Measurements from ENCODE around the gene CCL26. TPM values are rescaled to one million over a fixed set of nuclear protein-coding genes. Genes with fewer than 3 reads are reported as not detected.
"Not testable (repeated sequence)": the region's sequence is repeated elsewhere in the genome, so short reads cannot be mapped to it uniquely, and the experiment has no call there.

Gene CCL26
- total RNA-seq, 2 experiments from 2014 or later = not detected

DNA sequence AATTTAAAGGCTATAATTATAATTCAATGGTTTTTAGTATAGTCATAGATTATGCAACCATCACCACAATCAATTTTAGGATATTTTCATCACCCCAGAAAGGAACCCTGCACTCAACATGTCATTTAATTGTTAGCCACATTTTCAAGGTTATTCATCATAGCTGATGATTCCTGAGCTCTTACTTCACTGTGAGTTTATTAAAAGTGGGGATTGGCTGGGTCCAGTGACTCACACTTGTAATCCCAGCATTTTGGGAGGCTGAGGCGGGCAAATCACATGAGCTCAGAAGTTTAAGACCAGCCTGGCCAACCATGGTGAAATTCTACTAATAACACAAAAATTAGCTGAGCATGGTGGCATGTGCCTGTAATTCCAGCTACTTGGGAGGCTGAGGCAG, 787 bp downstream of the CCL26 start:
- no TSS peak for BruUV-seq (replicated peaks)
- intact Hi-C loops (cut with micrococcal nuclease; ENCODE audit: unreplicated experiment) = no loop called here
- H3K4me2 ChIP-seq (ENCODE audit: low read length) = no peak overlapping the region
- no peak overlapping the region for H3K4me3 ChIP-seq (ENCODE audit: low read depth, low read length, poor library complexity, severe bottlenecking)
- TF ChIP-seq, protein P1, sequence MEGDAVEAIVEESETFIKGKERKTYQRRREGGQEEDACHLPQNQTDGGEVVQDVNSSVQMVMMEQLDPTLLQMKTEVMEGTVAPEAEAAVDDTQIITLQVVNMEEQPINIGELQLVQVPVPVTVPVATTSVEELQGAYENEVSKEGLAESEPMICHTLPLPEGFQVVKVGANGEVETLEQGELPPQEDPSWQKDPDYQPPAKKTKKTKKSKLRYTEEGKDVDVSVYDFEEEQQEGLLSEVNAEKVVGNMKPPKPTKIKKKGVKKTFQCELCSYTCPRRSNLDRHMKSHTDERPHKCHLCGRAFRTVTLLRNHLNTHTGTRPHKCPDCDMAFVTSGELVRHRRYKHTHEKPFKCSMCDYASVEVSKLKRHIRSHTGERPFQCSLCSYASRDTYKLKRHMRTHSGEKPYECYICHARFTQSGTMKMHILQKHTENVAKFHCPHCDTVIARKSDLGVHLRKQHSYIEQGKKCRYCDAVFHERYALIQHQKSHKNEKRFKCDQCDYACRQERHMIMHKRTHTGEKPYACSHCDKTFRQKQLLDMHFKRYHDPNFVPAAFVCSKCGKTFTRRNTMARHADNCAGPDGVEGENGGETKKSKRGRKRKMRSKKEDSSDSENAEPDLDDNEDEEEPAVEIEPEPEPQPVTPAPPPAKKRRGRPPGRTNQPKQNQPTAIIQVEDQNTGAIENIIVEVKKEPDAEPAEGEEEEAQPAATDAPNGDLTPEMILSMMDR (conservative IDR thresholded peaks at IDR 0.05; ENCODE audit: low read length) = no peak
- TF ChIP-seq EZH2phosphoT487 (IDR thresholded peaks at IDR 0.05; ENCODE audit: borderline replicate concordance, low read depth, low read length) = no peak
- CTCF ChIA-PET (ENCODE audit: unreplicated experiment) = no interaction called here
- no peaks in the 10 kb centered on the region for H4K20me1 ChIP-seq (ENCODE audit: insufficient read depth, low read length)
- H3K79me2 ChIP-seq (ENCODE audit: insufficient read depth, low read depth, low read length) = no peaks in the 10 kb centered on the region
- POLR2A ChIA-PET = interaction anchor here (0.6 kb wide), 1 partner anchor 142 kb away, joined by 6 read pairs; no protein-coding TSS in a partner anchor
- H3K36me3 ChIP-seq (ENCODE audit: insufficient read depth, low read length) = no peaks in the 10 kb centered on the region
- H3K27ac ChIP-seq (ENCODE audit: low read depth, low read length, poor library complexity, severe bottlenecking) = no peak overlapping the region
- no peaks in the 10 kb centered on the region for H3K9me3 ChIP-seq (ENCODE audit: low read length)
- no peak for DNase-seq (ENCODE audit: low spot score)
- no peaks in the 10 kb centered on the region for H3K4me1 ChIP-seq (ENCODE audit: insufficient read depth, low read length, poor library complexity, severe bottlenecking)
- H3K9me2 ChIP-seq (ENCODE audit: insufficient read depth, low read length) = no peaks in the 10 kb centered on the region
- H2AFZ ChIP-seq (ENCODE audit: low read length) = no peak overlapping the region

DNA sequence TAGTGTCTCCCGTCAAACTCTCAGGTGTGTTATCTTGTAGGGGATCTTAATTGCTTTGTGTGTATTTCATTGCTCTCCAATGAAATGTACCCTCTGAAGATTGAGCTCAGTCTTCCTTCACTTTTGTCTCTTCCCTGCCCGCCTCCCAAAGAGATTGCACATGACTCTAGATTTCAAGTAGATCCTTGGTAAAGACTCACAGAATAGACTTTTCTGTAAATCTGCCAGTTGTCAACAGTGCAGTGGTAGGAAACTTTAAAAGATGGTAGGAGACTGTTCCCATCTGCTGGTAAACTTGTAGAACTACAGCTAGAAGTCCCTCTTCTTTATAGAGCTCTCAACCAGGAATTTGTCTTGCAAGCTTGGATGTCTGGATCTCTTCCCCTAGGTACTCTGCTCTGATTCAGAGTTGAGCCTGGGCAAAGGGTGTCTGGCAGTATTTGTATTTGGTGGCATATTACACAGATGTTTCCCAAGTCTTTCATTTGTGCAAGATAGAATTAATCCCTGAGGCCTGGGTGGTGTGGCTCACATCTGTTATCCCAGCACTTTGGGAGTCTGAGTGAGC, 9.6 kb downstream of the CCL26 start:
- TF ChIP-seq EZH2phosphoT487 (IDR thresholded peaks at IDR 0.05; ENCODE audit: borderline replicate concordance, low read depth, low read length) = no peak
- TF ChIP-seq, protein P1 (conservative IDR thresholded peaks at IDR 0.05; ENCODE audit: low read length) = peak; percentile 92
- intact Hi-C loops (cut with micrococcal nuclease; ENCODE audit: unreplicated experiment) = loop anchor here (10.0 kb wide), 2 partner anchors 188 to 688 kb away; partner anchors contain the start of gene RCC1L
- POLR2A ChIA-PET = interaction anchor here (0.6 to 1.4 kb wide), 7 partner anchors 18 to 156 kb away, joined by 3 to 7 read pairs (median 3); no protein-coding TSS in a partner anchor
- no TSS peak for BruUV-seq (replicated peaks)
- Histone ChIP-seq H3K4me2 (ENCODE audit: low read length) (0 out of 2 replicates have a peak overlapping the region, but pooled peaks have one; percentile 5), H3K9me2 (ENCODE audit: insufficient read depth, low read length) (no peaks in the 10 kb centered on the region), H3K36me3 (ENCODE audit: insufficient read depth, low read length) (no peaks in the 10 kb centered on the region), H3K79me2 (ENCODE audit: insufficient read depth, low read depth, low read length) (no peaks in the 10 kb centered on the region), H3K4me1 (ENCODE audit: insufficient read depth, low read length, poor library complexity, severe bottlenecking) (peaks cover 9% of the 10 kb centered on the region), H3K4me3 (ENCODE audit: low read depth, low read length, poor library complexity, severe bottlenecking) (no peak overlapping the region), H2AFZ (ENCODE audit: low read length) (peak overlapping the region; percentile 54; the same call in 1 of the 2 replicates), H3K9me3 (ENCODE audit: low read length) (no peaks in the 10 kb centered on the region), H3K27ac (ENCODE audit: low read depth, low read length, poor library complexity, severe bottlenecking) (peak overlapping the region; percentile 35), H4K20me1 (ENCODE audit: insufficient read depth, low read length) (no peaks in the 10 kb centered on the region)
- peak; percentile 84 for DNase-seq (ENCODE audit: low spot score)
- CTCF ChIA-PET (ENCODE audit: unreplicated experiment) = interaction anchor here (0.5 to 0.9 kb wide), 7 partner anchors 34 to 147 kb away, joined by 3 to 4 read pairs (median 3); no protein-coding TSS in a partner anchor

DNA sequence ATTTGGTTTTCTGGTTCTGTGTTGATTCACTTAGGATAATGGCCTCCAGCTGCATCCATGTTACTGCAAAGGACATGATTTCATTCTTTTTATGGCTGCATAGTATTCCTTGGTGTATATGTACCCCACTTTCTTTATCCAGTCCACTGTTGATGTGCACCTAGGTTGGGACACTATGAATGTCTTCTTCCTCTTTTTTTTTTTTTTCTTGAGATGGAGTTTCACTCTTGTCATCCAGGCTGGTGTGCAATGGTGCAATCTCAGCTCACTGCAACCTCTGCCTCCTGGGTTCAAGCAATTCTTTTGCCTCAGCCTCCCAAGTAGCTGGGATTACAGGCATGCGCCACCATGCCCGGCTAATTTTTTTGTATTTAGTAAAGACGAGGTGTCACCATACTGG, 10.2 kb downstream of the CCL26 start:
- H3K79me2 ChIP-seq (ENCODE audit: insufficient read depth, low read depth, low read length); H2AFZ ChIP-seq (ENCODE audit: low read length); H3K4me2 ChIP-seq (ENCODE audit: low read length); H3K9me3 ChIP-seq (ENCODE audit: low read length); H3K4me1 ChIP-seq (ENCODE audit: insufficient read depth, low read length, poor library complexity, severe bottlenecking); H3K4me3 ChIP-seq (ENCODE audit: low read depth, low read length, poor library complexity, severe bottlenecking); BruUV-seq (replicated peaks); H3K27ac ChIP-seq (ENCODE audit: low read depth, low read length, poor library complexity, severe bottlenecking); DNase-seq (ENCODE audit: low spot score); H3K36me3 ChIP-seq (ENCODE audit: insufficient read depth, low read length); H4K20me1 ChIP-seq (ENCODE audit: insufficient read depth, low read length); H3K9me2 ChIP-seq (ENCODE audit: insufficient read depth, low read length): not testable (repeated sequence)
- intact Hi-C loops (cut with micrococcal nuclease; ENCODE audit: unreplicated experiment) = loop anchor here (10.0 kb wide), 2 partner anchors 187 to 687 kb away; partner anchors contain the start of gene RCC1L
- CTCF ChIA-PET (ENCODE audit: unreplicated experiment) = interaction anchor here (0.5 to 0.9 kb wide), 4 partner anchors 37 to 146 kb away, joined by 3 to 4 read pairs (median 4); no protein-coding TSS in a partner anchor
- POLR2A ChIA-PET = interaction anchor here (0.6 to 1.4 kb wide), 6 partner anchors 18 to 155 kb away, joined by 3 to 7 read pairs (median 3); no protein-coding TSS in a partner anchor
